HCT116 (cell line): ENCODE data around the gene SERINC5. TPM values are rescaled to one million over a fixed set of nuclear protein-coding genes. Genes with fewer than 3 reads are reported as not detected.

Experiments
- ATAC-seq: fragments of 200-7000 bp; cut with Tn5 transposase; 2 replicates; pipeline ENCODE4 v1.9.1; 2020; ENCODE audit warnings: mild to moderate bottlenecking, moderate library complexity
- BruUV-seq: library from RNA; stranded (reverse); fragments of 400-500 nt; replicated peaks from 2 replicates; lab custom pipeline; 2021; lab: Mats Ljungman, UMichigan
- CTCF ChIA-PET: fragments of 300-600 bp; sonication (Branson Sonifier 250); formaldehyde crosslinking; loops from one replicate; lab custom pipeline; 2021; ENCODE audit warnings: antibody characterized with exemption; lab: Charles Lee
- POLR2A ChIA-PET: fragments of 300-600, 350-600 bp; sonication (Branson Sonifier 250); formaldehyde crosslinking; loops from one replicate; lab custom pipeline; 2021; ENCODE audit warnings: antibody characterized with exemption; lab: Charles Lee
- RAD21 ChIA-PET, 2 experiments: fragments of 300-600 bp; sonication (Branson Sonifier 250); formaldehyde crosslinking; loops; one replicate each; lab custom pipeline; 2023; ENCODE audit warnings: low total read pairs in 2 of 2; ENCODE audit not compliant: uncharacterized antibody in 2 of 2, unreplicated experiment in 2 of 2, low non-redundant PET in 1 of 2; lab: Charles Lee
- DNase-seq: peaks from one replicate; pipeline ENCODE4 v3.0.0-alpha.2; 2010; ENCODE audit warnings: low read depth, low spot score
- H2AFZ ChIP-seq: fragments of 200-600 bp; shearing (Covaris generic), sonication (generic); 2 replicates; pipeline ENCODE4 v1.6.1; 2017; ENCODE audit warnings: low read depth, mixed run types, mixed read lengths, antibody characterized with exemption, low read length; ENCODE audit not compliant: poor library complexity, severe bottlenecking
- H3K27ac ChIP-seq: 2 replicates; pipeline ENCODE4 v1.5.1; 2012; ENCODE audit warnings: low read depth, low read length
- H3K27me3 ChIP-seq: fragments of 200-600 bp; sonication (generic); 2 replicates; pipeline ENCODE4 v1.6.1; 2016; ENCODE audit warnings: mixed run types, low read length, mixed read lengths; ENCODE audit not compliant: insufficient read depth
- H3K36me3 ChIP-seq, 2 experiments: fragments of 200-500 bp in 1 of 2; fragments of 200-600 bp in 1 of 2; sonication (Bioruptor generic) in 1 of 2; sonication (generic) in 1 of 2; 2 replicates each; pipeline versions ENCODE4 v1.5.1 to v1.6.1; 2014 to 2016; ENCODE audit warnings: low read length in 2 of 2, inconsistent platforms in 1 of 2, mixed read lengths in 1 of 2, mixed run types in 1 of 2; ENCODE audit not compliant: insufficient read depth in 2 of 2, control insufficient read depth in 1 of 2
- H3K4me1 ChIP-seq, 2 experiments: fragments of 200-600 bp in 1 of 2; sonication (generic) in 1 of 2; 2 replicates each; pipeline versions ENCODE4 v1.5.1 to v1.6.1; 2012 to 2017; ENCODE audit warnings: low read length in 2 of 2, inconsistent platforms in 1 of 2, mild to moderate bottlenecking in 1 of 2, mixed read lengths in 1 of 2, mixed run types in 1 of 2, moderate library complexity in 1 of 2; ENCODE audit not compliant: insufficient read depth in 2 of 2, control insufficient read depth in 1 of 2
- H3K4me2 ChIP-seq: fragments of 200-600 bp; sonication (generic); 2 replicates; pipeline ENCODE4 v1.6.1; 2017; ENCODE audit warnings: mixed run types, low read length, mixed read lengths
- H3K4me3 ChIP-seq, 2 experiments: fragments of 200-600 bp in 1 of 2; sonication (generic) in 1 of 2; replicated peaks in 1 of 2; 2 replicates each; pipeline ENCODE4 v1.5.1; 2011 to 2016; ENCODE audit warnings: low read length in 2 of 2, control low read depth in 1 of 2, low read depth in 1 of 2, mild to moderate bottlenecking in 1 of 2, mixed read lengths in 1 of 2, mixed run types in 1 of 2
- H3K79me2 ChIP-seq: fragments of 200-600 bp; sonication (generic); 2 replicates; pipeline ENCODE4 v1.6.1; 2017; ENCODE audit warnings: mild to moderate bottlenecking, mixed run types, low read length, moderate library complexity, mixed read lengths; ENCODE audit not compliant: insufficient read depth
- H3K9ac ChIP-seq: fragments of 200-600 bp; sonication (generic); 2 replicates; pipeline ENCODE4 v1.6.1; 2016; ENCODE audit warnings: low read length, mixed read lengths
- H3K9me2 ChIP-seq: fragments of 200-600 bp; sonication (generic), shearing (Covaris generic); 2 replicates; pipeline ENCODE4 v1.6.1; 2017; ENCODE audit warnings: mixed run types, mild to moderate bottlenecking, moderate library complexity; ENCODE audit not compliant: insufficient read depth
- H3K9me3 ChIP-seq, 2 experiments: fragments of 200-500 bp in 1 of 2; fragments of 200-600 bp in 1 of 2; sonication (Bioruptor generic) in 1 of 2; sonication (generic) in 1 of 2; 2 replicates each; pipeline ENCODE4 v1.6.1; 2014 to 2017; ENCODE audit warnings: low read length in 2 of 2, mixed read lengths in 2 of 2, inconsistent platforms in 1 of 2, low read depth in 1 of 2, mild to moderate bottlenecking in 1 of 2, mixed run types in 1 of 2, moderate library complexity in 1 of 2; ENCODE audit not compliant: control insufficient read depth in 1 of 2, insufficient read depth in 1 of 2
- H4K20me1 ChIP-seq: fragments of 200-600 bp; sonication (generic), shearing (Covaris generic); 2 replicates; pipeline ENCODE4 v1.6.1; 2017; ENCODE audit warnings: mixed run types, mild to moderate bottlenecking, moderate library complexity; ENCODE audit not compliant: insufficient read depth
- CBX3 ChIP-seq: IDR thresholded peaks from 2 replicates; pipeline ENCODE4 v1.6.1; 2012; ENCODE audit warnings: low read depth
- EGR1 ChIP-seq: IDR thresholded peaks from 2 replicates; pipeline ENCODE4 v1.6.1; 2012; ENCODE audit warnings: low read depth
- POLR2A ChIP-seq: IDR thresholded peaks from 2 replicates; pipeline ENCODE4 v1.7.0; 2011; ENCODE audit warnings: borderline replicate concordance; ENCODE audit not compliant: insufficient read depth, insufficient read length; ENCODE audit errors: extremely low read depth
- SIN3A ChIP-seq: IDR thresholded peaks from 2 replicates; pipeline ENCODE4 v1.6.1; 2012; ENCODE audit warnings: low read depth
- SP1 ChIP-seq: IDR thresholded peaks from 2 replicates; pipeline ENCODE4 v1.6.1; 2012; ENCODE audit warnings: low read depth
- TCF7L2 ChIP-seq: IDR thresholded peaks from 2 replicates; pipeline ENCODE4 v1.7.0; 2011; ENCODE audit warnings: borderline replicate concordance, inconsistent platforms; ENCODE audit not compliant: insufficient read depth, insufficient read length; ENCODE audit errors: extremely low read depth
- YY1 ChIP-seq: IDR thresholded peaks from 2 replicates; pipeline ENCODE4 v1.6.1; 2011; ENCODE audit warnings: low read length, low read depth, moderate library complexity, mild to moderate bottlenecking; ENCODE audit not compliant: insufficient replicate concordance; ENCODE audit errors: extremely low read depth
- ZFX ChIP-seq: fragments of 450-650 bp; IDR thresholded peaks from 2 replicates; pipeline ENCODE4 v1.6.1; 2017
- ZNF274 ChIP-seq: fragments of 200-500 bp; sonication (Bioruptor generic); IDR thresholded peaks from 2 replicates; pipeline ENCODE4 v1.6.1; 2014; ENCODE audit warnings: mild to moderate bottlenecking, low read depth, low read length, inconsistent platforms
- intact Hi-C: fragments of 100-400 bp; cut with micrococcal nuclease; formaldehyde crosslinking; loops from 2 replicates; pipeline ENCODE4 v1.10.0; 2022
- total RNA-seq: library from RNA; stranded (reverse); gene quantifications from one replicate; pipeline ENCODE4 v1.2.1, GENCODE V29; 2021; ENCODE audit not compliant: unreplicated experiment
- TF ChIP-seq, protein P1 (sequence below): IDR thresholded peaks from 2 replicates; pipeline ENCODE4 v1.6.1; 2012; ENCODE audit warnings: low read depth
- TF ChIP-seq, protein P2 (sequence below), 3 experiments: fragments of 200-600 bp in 1 of 3; sonication (generic) in 1 of 3; IDR thresholded peaks in 2 of 3; conservative IDR thresholded peaks in 1 of 3; 2 replicates each; pipeline ENCODE4 v1.5.1; 2012 to 2017; ENCODE audit warnings: low read depth in 2 of 3, low read length in 2 of 3, antibody characterized with exemption in 1 of 3, borderline replicate concordance in 1 of 3, control low read depth in 1 of 3, mild to moderate bottlenecking in 1 of 3, mixed read lengths in 1 of 3, mixed run types in 1 of 3, moderate library complexity in 1 of 3; ENCODE audit not compliant: insufficient read depth in 1 of 3
- TF ChIP-seq, protein P3 (sequence below): IDR thresholded peaks from 2 replicates; pipeline ENCODE4 v1.6.1; 2011; ENCODE audit warnings: mild to moderate bottlenecking, low read length, moderate library complexity; ENCODE audit not compliant: insufficient replicate concordance; ENCODE audit errors: extremely low read depth
- TF ChIP-seq, protein P4 (sequence below): IDR thresholded peaks from 2 replicates; pipeline ENCODE4 v1.6.1; 2012

SERINC5 gene
- total RNA-seq, 1 experiment from 2014 or later: 39.3 TPM

DNA sequence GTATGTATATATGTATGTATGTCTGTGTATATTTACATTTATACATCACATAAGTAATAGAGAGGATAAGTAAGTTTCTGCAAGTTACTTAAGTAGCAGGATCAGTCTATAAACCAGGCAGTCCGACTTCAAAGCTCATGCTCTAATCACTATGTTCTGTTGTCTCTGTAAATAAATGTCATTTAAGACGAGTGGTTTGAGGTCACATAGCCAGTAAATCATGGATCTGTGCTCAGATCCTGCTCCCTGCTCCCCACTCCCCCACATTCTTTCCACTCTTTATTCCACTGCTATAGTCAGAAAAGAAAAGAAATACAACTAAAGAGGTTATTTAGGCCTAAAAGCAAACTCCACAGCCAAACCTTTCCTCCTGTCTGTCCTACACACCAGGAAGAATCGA is 90.4 kb downstream of the SERINC5 start:
- no peaks in the 10 kb centered on the region; a peak in 1 of 4 replicates for H3K36me3 ChIP-seq
- CTCF ChIA-PET: no interaction called here
- intact Hi-C loops: no loop called here

More for the DNA sequence above, 90.4 kb downstream of the SERINC5 start:
- no peak overlapping the region for H3K9ac ChIP-seq
- ChIA-PET RAD21 (no interaction called here), POLR2A (no interaction called here)
- no peaks in the 10 kb centered on the region for H3K79me2 ChIP-seq
- H3K27me3 ChIP-seq: no peaks in the 10 kb centered on the region
- H3K4me1 ChIP-seq: no peaks in the 10 kb centered on the region
- H3K27ac ChIP-seq: no peak overlapping the region
- H3K4me3 ChIP-seq: no peak overlapping the region
- H3K9me2 ChIP-seq: no peaks in the 10 kb centered on the region
- H3K4me2 ChIP-seq: no peak overlapping the region
- no peaks in the 10 kb centered on the region for H4K20me1 ChIP-seq
- BruUV-seq: no TSS peak
- no peaks in the 10 kb centered on the region for H3K9me3 ChIP-seq
- no peak for DNase-seq
- TF ChIP-seq, protein P1, sequence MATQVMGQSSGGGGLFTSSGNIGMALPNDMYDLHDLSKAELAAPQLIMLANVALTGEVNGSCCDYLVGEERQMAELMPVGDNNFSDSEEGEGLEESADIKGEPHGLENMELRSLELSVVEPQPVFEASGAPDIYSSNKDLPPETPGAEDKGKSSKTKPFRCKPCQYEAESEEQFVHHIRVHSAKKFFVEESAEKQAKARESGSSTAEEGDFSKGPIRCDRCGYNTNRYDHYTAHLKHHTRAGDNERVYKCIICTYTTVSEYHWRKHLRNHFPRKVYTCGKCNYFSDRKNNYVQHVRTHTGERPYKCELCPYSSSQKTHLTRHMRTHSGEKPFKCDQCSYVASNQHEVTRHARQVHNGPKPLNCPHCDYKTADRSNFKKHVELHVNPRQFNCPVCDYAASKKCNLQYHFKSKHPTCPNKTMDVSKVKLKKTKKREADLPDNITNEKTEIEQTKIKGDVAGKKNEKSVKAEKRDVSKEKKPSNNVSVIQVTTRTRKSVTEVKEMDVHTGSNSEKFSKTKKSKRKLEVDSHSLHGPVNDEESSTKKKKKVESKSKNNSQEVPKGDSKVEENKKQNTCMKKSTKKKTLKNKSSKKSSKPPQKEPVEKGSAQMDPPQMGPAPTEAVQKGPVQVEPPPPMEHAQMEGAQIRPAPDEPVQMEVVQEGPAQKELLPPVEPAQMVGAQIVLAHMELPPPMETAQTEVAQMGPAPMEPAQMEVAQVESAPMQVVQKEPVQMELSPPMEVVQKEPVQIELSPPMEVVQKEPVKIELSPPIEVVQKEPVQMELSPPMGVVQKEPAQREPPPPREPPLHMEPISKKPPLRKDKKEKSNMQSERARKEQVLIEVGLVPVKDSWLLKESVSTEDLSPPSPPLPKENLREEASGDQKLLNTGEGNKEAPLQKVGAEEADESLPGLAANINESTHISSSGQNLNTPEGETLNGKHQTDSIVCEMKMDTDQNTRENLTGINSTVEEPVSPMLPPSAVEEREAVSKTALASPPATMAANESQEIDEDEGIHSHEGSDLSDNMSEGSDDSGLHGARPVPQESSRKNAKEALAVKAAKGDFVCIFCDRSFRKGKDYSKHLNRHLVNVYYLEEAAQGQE: no peak
- TF ChIP-seq CBX3: no peak
- TF ChIP-seq, protein P2, sequence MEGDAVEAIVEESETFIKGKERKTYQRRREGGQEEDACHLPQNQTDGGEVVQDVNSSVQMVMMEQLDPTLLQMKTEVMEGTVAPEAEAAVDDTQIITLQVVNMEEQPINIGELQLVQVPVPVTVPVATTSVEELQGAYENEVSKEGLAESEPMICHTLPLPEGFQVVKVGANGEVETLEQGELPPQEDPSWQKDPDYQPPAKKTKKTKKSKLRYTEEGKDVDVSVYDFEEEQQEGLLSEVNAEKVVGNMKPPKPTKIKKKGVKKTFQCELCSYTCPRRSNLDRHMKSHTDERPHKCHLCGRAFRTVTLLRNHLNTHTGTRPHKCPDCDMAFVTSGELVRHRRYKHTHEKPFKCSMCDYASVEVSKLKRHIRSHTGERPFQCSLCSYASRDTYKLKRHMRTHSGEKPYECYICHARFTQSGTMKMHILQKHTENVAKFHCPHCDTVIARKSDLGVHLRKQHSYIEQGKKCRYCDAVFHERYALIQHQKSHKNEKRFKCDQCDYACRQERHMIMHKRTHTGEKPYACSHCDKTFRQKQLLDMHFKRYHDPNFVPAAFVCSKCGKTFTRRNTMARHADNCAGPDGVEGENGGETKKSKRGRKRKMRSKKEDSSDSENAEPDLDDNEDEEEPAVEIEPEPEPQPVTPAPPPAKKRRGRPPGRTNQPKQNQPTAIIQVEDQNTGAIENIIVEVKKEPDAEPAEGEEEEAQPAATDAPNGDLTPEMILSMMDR (IDR thresholded peaks at IDR 0.05 in 2 of 3, conservative IDR thresholded peaks at IDR 0.05 in 1 of 3; ENCODE audit: borderline replicate concordance in 1 of 3, insufficient read depth in 1 of 3, low read depth in 2 of 3, low read length in 2 of 3): no peak
- TF ChIP-seq ZFX: no peak
- no peak for TF ChIP-seq TCF7L2
- no peak for TF ChIP-seq EGR1
- TF ChIP-seq ZNF274: no peak
- TF ChIP-seq POLR2A: no peak
- no peak for TF ChIP-seq SIN3A
- TF ChIP-seq YY1: no peak
- TF ChIP-seq, protein P3, sequence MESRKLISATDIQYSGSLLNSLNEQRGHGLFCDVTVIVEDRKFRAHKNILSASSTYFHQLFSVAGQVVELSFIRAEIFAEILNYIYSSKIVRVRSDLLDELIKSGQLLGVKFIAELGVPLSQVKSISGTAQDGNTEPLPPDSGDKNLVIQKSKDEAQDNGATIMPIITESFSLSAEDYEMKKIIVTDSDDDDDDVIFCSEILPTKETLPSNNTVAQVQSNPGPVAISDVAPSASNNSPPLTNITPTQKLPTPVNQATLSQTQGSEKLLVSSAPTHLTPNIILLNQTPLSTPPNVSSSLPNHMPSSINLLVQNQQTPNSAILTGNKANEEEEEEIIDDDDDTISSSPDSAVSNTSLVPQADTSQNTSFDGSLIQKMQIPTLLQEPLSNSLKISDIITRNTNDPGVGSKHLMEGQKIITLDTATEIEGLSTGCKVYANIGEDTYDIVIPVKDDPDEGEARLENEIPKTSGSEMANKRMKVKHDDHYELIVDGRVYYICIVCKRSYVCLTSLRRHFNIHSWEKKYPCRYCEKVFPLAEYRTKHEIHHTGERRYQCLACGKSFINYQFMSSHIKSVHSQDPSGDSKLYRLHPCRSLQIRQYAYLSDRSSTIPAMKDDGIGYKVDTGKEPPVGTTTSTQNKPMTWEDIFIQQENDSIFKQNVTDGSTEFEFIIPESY: no peak
- TF ChIP-seq, protein P4, sequence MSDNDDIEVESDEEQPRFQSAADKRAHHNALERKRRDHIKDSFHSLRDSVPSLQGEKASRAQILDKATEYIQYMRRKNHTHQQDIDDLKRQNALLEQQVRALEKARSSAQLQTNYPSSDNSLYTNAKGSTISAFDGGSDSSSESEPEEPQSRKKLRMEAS: no peak
- no peak for TF ChIP-seq SP1
- ATAC-seq: no peak
- H2AFZ ChIP-seq: no peak overlapping the region
